Liver (tissue), 3 donors: ENCODE data around the gene NSFL1C.

ENCODE experiments used
- CTCF ChIP-seq: fragments of 150-350 bp; IDR thresholded peaks from 2 replicates; pipeline ENCODE4 v1.5.1; 2017; ENCODE audit warnings: improper control_type of control experiment, low read depth, low read length; ENCODE audit not compliant: missing input control
- GABPA ChIP-seq, 2 donors: IDR thresholded peaks in 1 of 2; conservative IDR thresholded peaks in 1 of 2; 2 replicates each; pipeline ENCODE4 v1.6.1; 2016; ENCODE audit warnings: antibody characterized with exemption in 2 of 2, mild to moderate bottlenecking in 1 of 2, moderate library complexity in 1 of 2
- MAX ChIP-seq: IDR thresholded peaks from 2 replicates; pipeline ENCODE4 v1.6.1; 2016; ENCODE audit warnings: antibody characterized with exemption
- NR2F2 ChIP-seq: IDR thresholded peaks from 2 replicates; pipeline ENCODE4 v1.6.1; 2016; ENCODE audit warnings: antibody characterized with exemption
- RAD21 ChIP-seq, 2 donors: IDR thresholded peaks; 2 replicates each; pipeline ENCODE4 v1.6.1; 2016; ENCODE audit warnings: antibody characterized with exemption in 2 of 2, mild to moderate bottlenecking in 2 of 2
- REST ChIP-seq: IDR thresholded peaks from 2 replicates; pipeline ENCODE4 v1.6.1; 2016; ENCODE audit warnings: antibody characterized with exemption, mild to moderate bottlenecking
- RXRA ChIP-seq, 2 donors: IDR thresholded peaks; 2 replicates each; pipeline ENCODE4 v1.6.1; 2017 to 2018; ENCODE audit warnings: antibody characterized with exemption in 2 of 2, mild to moderate bottlenecking in 1 of 2
- SP1 ChIP-seq: IDR thresholded peaks from 2 replicates; pipeline ENCODE4 v1.6.1; 2018; ENCODE audit warnings: antibody characterized with exemption, mild to moderate bottlenecking
- ZBTB33 ChIP-seq: IDR thresholded peaks from 2 replicates; pipeline ENCODE4 v1.6.1; 2016; ENCODE audit warnings: antibody characterized with exemption
- donor health status: healthy.
- donor health status: healthy.

- TF ChIP-seq CTCF (no peak), GABPA (IDR thresholded peaks at IDR 0.05 in 1 of 2, conservative IDR thresholded peaks at IDR 0.05 in 1 of 2) (no peak), SP1 (no peak), NR2F2 (no peak), REST (no peak), RAD21 (IDR thresholded peaks at IDR 0.05) (no peak), MAX (no peak), RXRA (IDR thresholded peaks at IDR 0.05) (no peak), ZBTB33 (no peak)
Observed at GRCh38 chr20:1493536-1493935, 26.9 kb upstream of the NSFL1C start.
